SK-N-SH (cell line): ENCODE data around the gene CYP2A7.
"Not testable (repeated sequence)": the region's sequence is repeated elsewhere in the genome, so short reads cannot be mapped to it uniquely, and the experiment has no call there.

Experiments used
- TEAD4 ChIP-seq: IDR thresholded peaks from 2 replicates; pipeline ENCODE4 v1.4.0; 2012; ENCODE audit warnings: mild to moderate bottlenecking, borderline replicate concordance; ENCODE audit not compliant: insufficient read depth
- TF ChIP-seq, protein P1 (sequence below): fragments of 200-600 bp; sonication (generic); IDR thresholded peaks from 2 replicates; pipeline ENCODE4 v1.6.1; 2017; ENCODE audit warnings: antibody characterized with exemption, mild to moderate bottlenecking, moderate library complexity
- TF ChIP-seq, protein P2 (sequence below): IDR thresholded peaks from 2 replicates; pipeline ENCODE4 v1.4.0; 2012; ENCODE audit warnings: low read depth, borderline replicate concordance

DNA sequence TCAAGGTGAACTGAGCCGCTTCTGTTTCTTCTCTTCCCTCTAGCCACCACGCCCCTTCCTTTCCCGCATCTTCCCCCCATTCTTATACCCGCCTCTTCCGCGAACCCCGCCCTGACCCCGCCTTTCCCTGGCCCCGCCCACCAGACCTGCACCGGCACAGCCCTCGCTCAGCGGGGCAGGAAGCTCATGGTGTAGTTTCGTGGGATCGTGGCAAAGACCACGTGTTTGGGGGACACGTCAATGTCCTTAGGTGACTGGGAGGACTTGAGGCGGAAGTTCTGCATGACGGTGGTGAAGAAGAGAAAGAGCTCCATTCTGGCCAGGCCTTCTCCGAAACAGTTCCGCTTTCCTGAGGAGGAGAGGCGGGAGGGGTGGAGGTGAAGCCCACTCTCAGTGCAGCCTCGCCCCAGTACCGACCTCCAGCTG, 6.5 kb downstream of the CYP2A7 start:
- TF ChIP-seq, protein P1, sequence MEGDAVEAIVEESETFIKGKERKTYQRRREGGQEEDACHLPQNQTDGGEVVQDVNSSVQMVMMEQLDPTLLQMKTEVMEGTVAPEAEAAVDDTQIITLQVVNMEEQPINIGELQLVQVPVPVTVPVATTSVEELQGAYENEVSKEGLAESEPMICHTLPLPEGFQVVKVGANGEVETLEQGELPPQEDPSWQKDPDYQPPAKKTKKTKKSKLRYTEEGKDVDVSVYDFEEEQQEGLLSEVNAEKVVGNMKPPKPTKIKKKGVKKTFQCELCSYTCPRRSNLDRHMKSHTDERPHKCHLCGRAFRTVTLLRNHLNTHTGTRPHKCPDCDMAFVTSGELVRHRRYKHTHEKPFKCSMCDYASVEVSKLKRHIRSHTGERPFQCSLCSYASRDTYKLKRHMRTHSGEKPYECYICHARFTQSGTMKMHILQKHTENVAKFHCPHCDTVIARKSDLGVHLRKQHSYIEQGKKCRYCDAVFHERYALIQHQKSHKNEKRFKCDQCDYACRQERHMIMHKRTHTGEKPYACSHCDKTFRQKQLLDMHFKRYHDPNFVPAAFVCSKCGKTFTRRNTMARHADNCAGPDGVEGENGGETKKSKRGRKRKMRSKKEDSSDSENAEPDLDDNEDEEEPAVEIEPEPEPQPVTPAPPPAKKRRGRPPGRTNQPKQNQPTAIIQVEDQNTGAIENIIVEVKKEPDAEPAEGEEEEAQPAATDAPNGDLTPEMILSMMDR: not testable (repeated sequence)
- TF ChIP-seq, protein P2, sequence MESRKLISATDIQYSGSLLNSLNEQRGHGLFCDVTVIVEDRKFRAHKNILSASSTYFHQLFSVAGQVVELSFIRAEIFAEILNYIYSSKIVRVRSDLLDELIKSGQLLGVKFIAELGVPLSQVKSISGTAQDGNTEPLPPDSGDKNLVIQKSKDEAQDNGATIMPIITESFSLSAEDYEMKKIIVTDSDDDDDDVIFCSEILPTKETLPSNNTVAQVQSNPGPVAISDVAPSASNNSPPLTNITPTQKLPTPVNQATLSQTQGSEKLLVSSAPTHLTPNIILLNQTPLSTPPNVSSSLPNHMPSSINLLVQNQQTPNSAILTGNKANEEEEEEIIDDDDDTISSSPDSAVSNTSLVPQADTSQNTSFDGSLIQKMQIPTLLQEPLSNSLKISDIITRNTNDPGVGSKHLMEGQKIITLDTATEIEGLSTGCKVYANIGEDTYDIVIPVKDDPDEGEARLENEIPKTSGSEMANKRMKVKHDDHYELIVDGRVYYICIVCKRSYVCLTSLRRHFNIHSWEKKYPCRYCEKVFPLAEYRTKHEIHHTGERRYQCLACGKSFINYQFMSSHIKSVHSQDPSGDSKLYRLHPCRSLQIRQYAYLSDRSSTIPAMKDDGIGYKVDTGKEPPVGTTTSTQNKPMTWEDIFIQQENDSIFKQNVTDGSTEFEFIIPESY: not testable (repeated sequence)
- not testable (repeated sequence) for TF ChIP-seq TEAD4
